DOHH2 (cell line): Measurements from ENCODE around the gene WDR19.

Source experiments
- H3F3A ChIP-seq: fragments of 200-600 bp; sonication (generic), shearing (Covaris generic); 2 replicates; pipeline ENCODE4 v1.6.0; 2016; ENCODE audit warnings: antibody characterized with exemption, mild to moderate bottlenecking; ENCODE audit not compliant: control insufficient read depth, insufficient read depth
- H3K27ac ChIP-seq: fragments of 200-600 bp; sonication (generic); 2 replicates; pipeline ENCODE4 v1.5.1; 2014; ENCODE audit warnings: low read depth, mild to moderate bottlenecking, low read length, moderate library complexity
- H3K27me3 ChIP-seq: fragments of 200-600 bp; sonication (generic); 2 replicates; pipeline ENCODE4 v1.6.1; 2014; ENCODE audit warnings: mild to moderate bottlenecking, low read length, mixed read lengths; ENCODE audit not compliant: control insufficient read depth
- H3K36me3 ChIP-seq: fragments of 200-600 bp; sonication (generic); 2 replicates; pipeline ENCODE4 v1.6.1; 2014; ENCODE audit warnings: mild to moderate bottlenecking, low read length, moderate library complexity, mixed read lengths; ENCODE audit not compliant: control insufficient read depth
- H3K4me1 ChIP-seq: fragments of 200-600 bp; sonication (generic); 2 replicates; pipeline ENCODE4 v1.6.1; 2014; ENCODE audit warnings: mild to moderate bottlenecking, low read length, mixed read lengths; ENCODE audit not compliant: control insufficient read depth
- H3K4me2 ChIP-seq: fragments of 200-600 bp; sonication (generic); 2 replicates; pipeline ENCODE4 v1.6.0; 2014; ENCODE audit warnings: mild to moderate bottlenecking, low read length, moderate library complexity
- H3K4me3 ChIP-seq: fragments of 200-600 bp; sonication (generic); 2 replicates; pipeline ENCODE4 v1.5.1; 2014; ENCODE audit warnings: mild to moderate bottlenecking, low read length, mixed read lengths
- H3K79me2 ChIP-seq: fragments of 200-600 bp; sonication (generic); 2 replicates; pipeline ENCODE4 v1.6.1; 2014; ENCODE audit warnings: mild to moderate bottlenecking, low read length, mixed read lengths; ENCODE audit not compliant: control insufficient read depth
- H3K9me2 ChIP-seq: fragments of 200-600 bp; sonication (generic); replicated peaks from 2 replicates; pipeline ENCODE4 v1.6.1; 2014; ENCODE audit warnings: mild to moderate bottlenecking, low read length, mixed read lengths; ENCODE audit not compliant: control insufficient read depth
- H3K9me3 ChIP-seq: fragments of 200-600 bp; sonication (generic); 2 replicates; pipeline ENCODE4 v1.6.1; 2014; ENCODE audit warnings: antibody characterized with exemption, low read length, mixed read lengths; ENCODE audit not compliant: control insufficient read depth, insufficient read depth
- H4K20me1 ChIP-seq: fragments of 200-600 bp; sonication (generic); 2 replicates; pipeline ENCODE4 v1.6.0; 2014; ENCODE audit warnings: low read depth, mild to moderate bottlenecking, antibody characterized with exemption, low read length, moderate library complexity; ENCODE audit not compliant: control insufficient read depth, insufficient read depth
- EZH2phosphoT487 ChIP-seq: fragments of 200-600 bp; sonication (generic); IDR thresholded peaks from 2 replicates; pipeline ENCODE4 v1.6.1; 2017; ENCODE audit warnings: borderline replicate concordance, mild to moderate bottlenecking, antibody characterized with exemption, low read length, moderate library complexity, mixed read lengths
- TF ChIP-seq, protein P1 (sequence below): fragments of 200-600 bp; sonication (generic); IDR thresholded peaks from one replicate; pipeline ENCODE4 v1.5.1; 2014; ENCODE audit warnings: antibody characterized with exemption, mild to moderate bottlenecking, low read depth, low read length; ENCODE audit not compliant: poor library complexity, severe bottlenecking

WDR19 gene

DNA sequence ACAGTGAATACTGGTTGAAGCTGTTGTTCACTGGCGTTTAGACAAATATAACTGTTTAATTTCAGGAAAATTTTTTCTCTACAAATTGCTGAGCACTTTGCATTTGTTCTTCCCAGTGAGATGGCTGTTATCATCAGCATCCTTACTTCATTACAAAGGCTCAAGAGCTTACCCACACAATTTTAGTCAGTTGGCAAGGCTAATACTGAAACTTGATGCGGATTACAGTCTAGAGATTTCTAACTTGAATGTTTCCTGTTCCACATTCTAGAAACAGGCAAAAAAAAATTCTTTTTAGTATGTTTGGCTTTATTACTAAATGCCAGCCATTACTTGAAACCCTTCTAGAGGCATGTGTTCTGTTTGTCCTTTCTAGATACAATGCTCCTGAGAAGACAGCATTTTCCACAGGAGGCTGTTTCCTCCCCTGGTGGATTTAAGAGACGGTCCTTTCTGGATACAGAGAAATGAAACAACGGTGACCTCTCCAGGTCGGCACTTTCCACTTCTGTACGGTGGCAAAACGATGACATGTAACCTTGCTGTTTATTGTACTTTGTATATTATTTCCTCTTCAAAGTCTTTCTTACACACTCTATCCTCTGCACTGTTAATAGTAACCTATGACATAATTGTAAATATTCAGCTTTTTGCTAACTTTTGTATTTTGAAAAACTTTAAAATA is 102.9 kb downstream of the WDR19 start:
- H3K36me3 ChIP-seq: peaks cover 68% of the 10 kb centered on the region

DNA sequence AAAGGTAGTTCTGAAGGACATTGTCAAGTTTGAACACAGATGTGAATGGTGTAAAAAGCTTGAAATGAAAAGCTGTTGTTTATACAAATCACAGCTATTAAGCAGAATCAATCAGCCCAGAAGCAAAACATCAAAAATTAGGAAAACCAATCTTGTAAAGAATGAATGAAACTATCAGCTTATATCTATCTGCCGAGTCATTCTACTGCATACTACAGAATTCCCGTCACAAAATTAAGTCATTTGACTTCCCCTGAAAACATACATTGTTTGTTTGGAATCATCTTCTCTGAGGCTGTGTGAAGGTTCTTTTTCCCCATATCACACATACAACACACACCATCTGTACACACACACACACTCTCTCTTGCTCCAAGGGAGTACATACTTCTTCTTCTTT is 103.5 kb downstream of the WDR19 start:
- Histone ChIP-seq H3K9me3 (no peaks in the 10 kb centered on the region), H3K4me2 (no peak overlapping the region), H3F3A (peaks cover 6% of the 10 kb centered on the region), H3K9me2 (no peaks in the 10 kb centered on the region), H3K4me3 (no peak overlapping the region), H3K36me3 (peaks cover 71% of the 10 kb centered on the region), H3K79me2 (no peaks in the 10 kb centered on the region), H3K4me1 (no peaks in the 10 kb centered on the region), H3K27ac (no peak overlapping the region), H4K20me1 (no peaks in the 10 kb centered on the region), H3K27me3 (no peaks in the 10 kb centered on the region)
- TF ChIP-seq, protein P1, sequence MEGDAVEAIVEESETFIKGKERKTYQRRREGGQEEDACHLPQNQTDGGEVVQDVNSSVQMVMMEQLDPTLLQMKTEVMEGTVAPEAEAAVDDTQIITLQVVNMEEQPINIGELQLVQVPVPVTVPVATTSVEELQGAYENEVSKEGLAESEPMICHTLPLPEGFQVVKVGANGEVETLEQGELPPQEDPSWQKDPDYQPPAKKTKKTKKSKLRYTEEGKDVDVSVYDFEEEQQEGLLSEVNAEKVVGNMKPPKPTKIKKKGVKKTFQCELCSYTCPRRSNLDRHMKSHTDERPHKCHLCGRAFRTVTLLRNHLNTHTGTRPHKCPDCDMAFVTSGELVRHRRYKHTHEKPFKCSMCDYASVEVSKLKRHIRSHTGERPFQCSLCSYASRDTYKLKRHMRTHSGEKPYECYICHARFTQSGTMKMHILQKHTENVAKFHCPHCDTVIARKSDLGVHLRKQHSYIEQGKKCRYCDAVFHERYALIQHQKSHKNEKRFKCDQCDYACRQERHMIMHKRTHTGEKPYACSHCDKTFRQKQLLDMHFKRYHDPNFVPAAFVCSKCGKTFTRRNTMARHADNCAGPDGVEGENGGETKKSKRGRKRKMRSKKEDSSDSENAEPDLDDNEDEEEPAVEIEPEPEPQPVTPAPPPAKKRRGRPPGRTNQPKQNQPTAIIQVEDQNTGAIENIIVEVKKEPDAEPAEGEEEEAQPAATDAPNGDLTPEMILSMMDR: no peak
- no peak for TF ChIP-seq EZH2phosphoT487

More for the DNA sequence above, 102.9 kb downstream of the WDR19 start:
- TF ChIP-seq, protein P1: no peak
- no peak for TF ChIP-seq EZH2phosphoT487
- H3K4me3 ChIP-seq: no peak overlapping the region
- no peaks in the 10 kb centered on the region for H3K9me3 ChIP-seq
- no peak overlapping the region for H3K4me2 ChIP-seq
- no peaks in the 10 kb centered on the region for H3K79me2 ChIP-seq
- no peak overlapping the region for H3K27ac ChIP-seq
- no peaks in the 10 kb centered on the region for H3K4me1 ChIP-seq
- H4K20me1 ChIP-seq: no peaks in the 10 kb centered on the region
- no peaks in the 10 kb centered on the region for H3K27me3 ChIP-seq
- H3K9me2 ChIP-seq: no peaks in the 10 kb centered on the region
- peaks cover 6% of the 10 kb centered on the region for H3F3A ChIP-seq

- Histone ChIP-seq H3K79me2 (no peaks in the 10 kb centered on the region), H3K9me3 (no peaks in the 10 kb centered on the region), H3K4me2 (no peak overlapping the region), H3K9me2 (no peaks in the 10 kb centered on the region), H3K4me3 (no peak overlapping the region), H3K36me3 (peaks cover 76% of the 10 kb centered on the region), H3K27me3 (no peaks in the 10 kb centered on the region), H3K4me1 (no peaks in the 10 kb centered on the region), H3K27ac (no peak overlapping the region), H4K20me1 (no peaks in the 10 kb centered on the region), H3F3A (peaks cover 9% of the 10 kb centered on the region)
- TF ChIP-seq, protein P1: no peak
- no peak for TF ChIP-seq EZH2phosphoT487
Measured at GRCh38 chr4:39286263-39286662, 103.9 kb downstream of the WDR19 start.
